Nephron (organoid): ENCODE results near the gene SAP30L.

Source experiments
- H3K27ac Mint-ChIP-seq, 3 experiments: 2 replicates each; pipeline ENCODE4 v1.8.0; 2020; ENCODE audit warnings: mixed read lengths in 3 of 3, mild to moderate bottlenecking in 2 of 3, moderate library complexity in 1 of 3
- H3K27me3 Mint-ChIP-seq: 2 replicates; pipeline ENCODE4 v1.8.0; 2021; ENCODE audit warnings: low read depth, mild to moderate bottlenecking, moderate library complexity, mixed read lengths
- H3K36me3 Mint-ChIP-seq: 2 replicates; pipeline ENCODE4 v1.8.0; 2020; ENCODE audit warnings: low read depth, mixed read lengths
- H3K4me1 Mint-ChIP-seq: 2 replicates; pipeline ENCODE4 v1.8.0; 2020; ENCODE audit warnings: mixed read lengths
- H3K4me3 Mint-ChIP-seq, 3 experiments: 2 replicates each; pipeline ENCODE4 v1.8.0; 2020; ENCODE audit warnings: mild to moderate bottlenecking in 3 of 3, mixed read lengths in 3 of 3, moderate library complexity in 2 of 3
- H3K9me3 Mint-ChIP-seq: 2 replicates; pipeline ENCODE4 v1.8.0; 2020; ENCODE audit warnings: mixed read lengths
- TF ChIP-seq, protein P1 (sequence below), 3 experiments: fragments of 200-600 bp; sonication (generic); IDR thresholded peaks; one replicate each; pipeline ENCODE4 v1.5.0; 2021; ENCODE audit warnings: antibody characterized with exemption in 3 of 3; ENCODE audit not compliant: unreplicated experiment in 3 of 3

SAP30L gene

DNA sequence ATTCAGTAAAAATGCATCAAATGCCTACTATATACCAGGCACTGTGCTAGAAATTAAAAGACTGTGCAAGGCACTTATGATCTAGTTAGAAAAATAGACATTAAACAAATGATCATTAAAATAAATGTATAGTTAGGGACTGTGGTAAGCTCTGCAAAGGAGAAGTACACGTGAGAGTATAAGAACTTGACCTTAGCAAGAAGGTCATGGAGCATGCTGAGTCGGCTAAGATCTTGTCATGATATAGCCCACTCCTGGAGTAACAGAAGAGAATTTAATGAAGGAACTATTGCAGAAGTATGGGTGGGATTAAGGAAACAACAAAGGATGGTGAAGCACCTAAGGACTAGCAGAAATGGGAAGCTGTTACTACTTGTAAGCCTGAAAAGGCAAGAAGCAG lies 23.5 kb upstream of the SAP30L start:
- TF ChIP-seq, protein P1, sequence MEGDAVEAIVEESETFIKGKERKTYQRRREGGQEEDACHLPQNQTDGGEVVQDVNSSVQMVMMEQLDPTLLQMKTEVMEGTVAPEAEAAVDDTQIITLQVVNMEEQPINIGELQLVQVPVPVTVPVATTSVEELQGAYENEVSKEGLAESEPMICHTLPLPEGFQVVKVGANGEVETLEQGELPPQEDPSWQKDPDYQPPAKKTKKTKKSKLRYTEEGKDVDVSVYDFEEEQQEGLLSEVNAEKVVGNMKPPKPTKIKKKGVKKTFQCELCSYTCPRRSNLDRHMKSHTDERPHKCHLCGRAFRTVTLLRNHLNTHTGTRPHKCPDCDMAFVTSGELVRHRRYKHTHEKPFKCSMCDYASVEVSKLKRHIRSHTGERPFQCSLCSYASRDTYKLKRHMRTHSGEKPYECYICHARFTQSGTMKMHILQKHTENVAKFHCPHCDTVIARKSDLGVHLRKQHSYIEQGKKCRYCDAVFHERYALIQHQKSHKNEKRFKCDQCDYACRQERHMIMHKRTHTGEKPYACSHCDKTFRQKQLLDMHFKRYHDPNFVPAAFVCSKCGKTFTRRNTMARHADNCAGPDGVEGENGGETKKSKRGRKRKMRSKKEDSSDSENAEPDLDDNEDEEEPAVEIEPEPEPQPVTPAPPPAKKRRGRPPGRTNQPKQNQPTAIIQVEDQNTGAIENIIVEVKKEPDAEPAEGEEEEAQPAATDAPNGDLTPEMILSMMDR (IDR thresholded peaks at IDR 0.05; ENCODE audit: unreplicated experiment in 3 of 3), result no peak
- Mint-ChIP-seq H3K27me3 (no peaks in the 10 kb centered on the region), H3K36me3 (peaks cover 36% of the 10 kb centered on the region), H3K4me3 (no peak overlapping the region), H3K9me3 (peaks cover 15% of the 10 kb centered on the region), H3K4me1 (no peaks in the 10 kb centered on the region), H3K27ac (no peak overlapping the region)

GRCh38 chr5:154428208-154428607 lies 17.6 kb upstream of the SAP30L start:
- Mint-ChIP-seq H3K4me3 (no peak overlapping the region), H3K27me3 (no peaks in the 10 kb centered on the region), H3K36me3 (peaks cover 11% of the 10 kb centered on the region), H3K27ac (no peak overlapping the region), H3K4me1 (no peaks in the 10 kb centered on the region), H3K9me3 (peaks cover 7% of the 10 kb centered on the region)
- TF ChIP-seq, protein P1 (IDR thresholded peaks at IDR 0.05; ENCODE audit: unreplicated experiment in 3 of 3), result no peak

GRCh38 chr5:154429341-154429740 lies 16.5 kb upstream of the SAP30L start:
- no peaks in the 10 kb centered on the region for H3K9me3 Mint-ChIP-seq
- TF ChIP-seq, protein P1 (IDR thresholded peaks at IDR 0.05; ENCODE audit: unreplicated experiment in 3 of 3), result no peak
- H3K4me1 Mint-ChIP-seq, result no peaks in the 10 kb centered on the region
- no peak overlapping the region for H3K4me3 Mint-ChIP-seq
- H3K36me3 Mint-ChIP-seq, result peaks cover 10% of the 10 kb centered on the region
- H3K27me3 Mint-ChIP-seq, result no peaks in the 10 kb centered on the region
- H3K27ac Mint-ChIP-seq, result no peak overlapping the region

DNA sequence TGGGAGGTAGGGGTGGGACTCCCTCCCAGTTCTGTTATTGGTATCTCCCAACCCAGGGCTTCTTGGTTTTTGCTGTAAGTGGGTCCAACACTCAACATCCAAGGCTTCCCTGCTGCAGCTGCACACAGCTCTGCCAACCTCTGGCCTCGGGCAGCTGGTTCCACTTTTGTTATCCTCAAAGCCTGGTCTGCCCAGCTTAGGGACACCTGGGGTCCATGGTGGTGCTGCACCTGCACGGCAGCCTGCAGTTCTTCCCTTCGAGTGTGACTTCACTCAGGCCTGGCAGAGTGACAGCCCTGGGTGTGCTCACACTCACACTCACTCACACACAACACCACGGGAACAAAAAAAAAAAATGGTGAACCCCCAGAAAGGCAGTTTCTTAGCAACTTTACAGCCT lies 15.3 kb upstream of the SAP30L start:
- Mint-ChIP-seq H3K4me3 (no peak overlapping the region), H3K27me3 (no peaks in the 10 kb centered on the region), H3K9me3 (no peaks in the 10 kb centered on the region), H3K4me1 (no peaks in the 10 kb centered on the region), H3K27ac (no peak overlapping the region), H3K36me3 (peaks cover 16% of the 10 kb centered on the region)
- TF ChIP-seq, protein P1 (IDR thresholded peaks at IDR 0.05; ENCODE audit: unreplicated experiment in 3 of 3), result no peak

DNA sequence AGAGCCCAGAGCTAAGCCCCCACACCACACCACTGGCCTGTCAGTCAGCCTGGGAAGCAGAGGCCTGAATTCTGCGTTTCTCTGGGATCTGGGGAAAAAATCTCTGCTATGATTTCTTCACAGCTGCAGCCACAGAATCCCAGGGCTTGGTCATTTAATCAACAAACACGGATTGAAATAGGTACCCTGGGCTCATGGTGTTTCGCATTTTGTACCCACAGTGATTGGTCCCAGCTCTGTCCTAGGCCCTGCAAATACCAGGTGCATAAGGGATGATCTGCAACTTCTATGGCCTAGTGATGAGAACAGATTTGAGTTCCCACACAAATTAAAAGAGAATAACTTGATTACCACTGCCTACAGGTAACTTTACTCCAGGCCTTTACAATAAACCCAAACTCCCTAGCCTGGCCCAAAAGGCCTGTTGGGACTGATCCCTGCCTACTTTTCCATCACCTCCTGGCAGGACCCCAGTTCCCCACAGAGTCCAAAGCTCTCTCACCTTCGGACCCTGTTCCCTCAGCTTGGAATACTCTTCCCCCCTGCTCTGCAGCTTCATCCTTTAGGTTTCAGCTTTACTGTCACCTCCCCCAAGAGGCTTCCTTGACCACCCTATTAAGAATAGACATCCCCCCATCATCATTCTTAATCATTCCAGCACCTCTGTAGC lies 14.7 kb upstream of the SAP30L start:
- H3K4me1 Mint-ChIP-seq, result no peaks in the 10 kb centered on the region
- no peak overlapping the region for H3K27ac Mint-ChIP-seq
- no peaks in the 10 kb centered on the region for H3K27me3 Mint-ChIP-seq
- no peaks in the 10 kb centered on the region for H3K9me3 Mint-ChIP-seq
- TF ChIP-seq, protein P1 (IDR thresholded peaks at IDR 0.05; ENCODE audit: unreplicated experiment in 3 of 3), result no peak
- H3K4me3 Mint-ChIP-seq, result no peak overlapping the region
- H3K36me3 Mint-ChIP-seq, result peaks cover 22% of the 10 kb centered on the region

DNA sequence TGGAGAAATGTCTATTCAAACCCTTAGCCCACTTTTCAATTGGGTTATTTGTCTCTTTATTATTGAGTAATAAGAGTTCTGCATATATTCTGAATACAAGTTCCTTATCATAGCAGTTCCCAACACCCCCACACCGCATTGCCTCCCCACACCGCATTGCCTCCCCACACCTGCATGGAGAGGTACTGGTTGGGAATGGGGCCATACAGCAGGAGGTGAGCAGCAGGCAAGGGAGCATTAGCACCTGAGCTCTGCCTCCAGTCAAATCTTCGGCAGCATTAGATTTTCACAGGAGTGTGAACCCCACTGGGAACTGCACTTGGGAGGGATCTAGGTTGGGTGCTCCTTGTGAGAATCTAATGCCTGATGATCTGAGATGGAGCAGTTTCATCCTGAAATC lies 10.6 kb upstream of the SAP30L start:
- Mint-ChIP-seq H3K27ac (no peak overlapping the region), H3K9me3 (no peaks in the 10 kb centered on the region), H3K27me3 (no peaks in the 10 kb centered on the region), H3K4me3 (no peak overlapping the region), H3K4me1 (no peaks in the 10 kb centered on the region), H3K36me3 (peaks cover 50% of the 10 kb centered on the region)
- TF ChIP-seq, protein P1 (IDR thresholded peaks at IDR 0.05; ENCODE audit: unreplicated experiment in 3 of 3), result no peak
